Gastroesophageal sphincter (tissue), 4 donors: ENCODE measurements around the gene SFSWAP. TPM values are rescaled to one million over a fixed set of nuclear protein-coding genes. Genes with fewer than 3 reads are reported as not detected.

ENCODE experiments used
- ATAC-seq: fragments of 150-250 bp; one replicate; pipeline ENCODE4 v1.9.1; 2016; ENCODE audit warnings: mild to moderate bottlenecking, moderate library complexity
- H3K27ac ChIP-seq, 4 donors: fragments of 200-600 bp; sonication (generic) in 3 of 4; 1 replicate in 3 of 4; 2 replicates in 1 of 4; pipeline ENCODE4 v1.5.1; 2016 to 2019
- H3K27me3 ChIP-seq: fragments of 200-600 bp; sonication (generic); one replicate; pipeline ENCODE4 v1.5.1; 2019
- H3K36me3 ChIP-seq, 2 donors: fragments of 200-600 bp; sonication (generic); one replicate each; pipeline ENCODE4 v1.5.1; 2019; ENCODE audit warnings: control low read depth in 1 of 2
- H3K4me1 ChIP-seq, 3 donors: fragments of 200-600 bp; sonication (generic); 1 replicate in 2 of 3; 2 replicates in 1 of 3; pipeline ENCODE4 v1.5.1; 2016 to 2019; ENCODE audit warnings: control low read depth in 2 of 3
- H3K4me3 ChIP-seq, 2 donors: fragments of 200-600 bp; sonication (generic); one replicate each; pipeline ENCODE4 v1.5.1; 2019; ENCODE audit warnings: mild to moderate bottlenecking in 1 of 2, moderate library complexity in 1 of 2
- H3K9me3 ChIP-seq, 3 donors: fragments of 200-600 bp; sonication (generic); one replicate each; pipeline ENCODE4 v1.5.1; 2017 to 2019; ENCODE audit warnings: control low read depth in 2 of 3
- EP300 ChIP-seq: sonication (generic); formaldehyde crosslinking; IDR thresholded peaks from one replicate; pipeline ENCODE4 v1.6.1; 2017; ENCODE audit warnings: antibody characterized with exemption, mild to moderate bottlenecking
- POLR2A ChIP-seq, 2 donors: fragments of 450-650 bp; IDR thresholded peaks; one replicate each; pipeline ENCODE4 v1.6.1; 2017; ENCODE audit warnings: antibody characterized with exemption in 2 of 2, mild to moderate bottlenecking in 2 of 2, moderate library complexity in 1 of 2
- POLR2AphosphoS5 ChIP-seq: sonication (generic); formaldehyde crosslinking; IDR thresholded peaks from one replicate; pipeline ENCODE4 v1.6.1; 2017; ENCODE audit warnings: antibody characterized with exemption
- WGBS, 2 donors: methylation state at CpG; one replicate each; pipeline ENCODE4 v1.1.5; 2018; ENCODE audit warnings: low coverage in 1 of 2; 5-methylcytosine and 5-hydroxymethylcytosine counted together
- total RNA-seq, 4 donors: library from RNA; depleted of rRNA; stranded (reverse); fragments of >200 nt; gene quantifications; one replicate each; pipeline ENCODE4 v1.1.0, GENCODE V29; 2016
- TF ChIP-seq, protein P1 (sequence below), 4 experiments: fragments of 200-600 bp in 2 of 4; fragments of 450-650 bp in 2 of 4; sonication (generic) in 1 of 4; IDR thresholded peaks; one replicate each; pipeline ENCODE4 v1.5.1; 2017 to 2019; ENCODE audit warnings: antibody characterized with exemption in 4 of 4, mild to moderate bottlenecking in 2 of 4, moderate library complexity in 2 of 4

The SFSWAP gene
- total RNA-seq, 4 donors from 2014 or later, result 22.4 to 50.4 (median 32.5) TPM

- TF ChIP-seq, protein P1, sequence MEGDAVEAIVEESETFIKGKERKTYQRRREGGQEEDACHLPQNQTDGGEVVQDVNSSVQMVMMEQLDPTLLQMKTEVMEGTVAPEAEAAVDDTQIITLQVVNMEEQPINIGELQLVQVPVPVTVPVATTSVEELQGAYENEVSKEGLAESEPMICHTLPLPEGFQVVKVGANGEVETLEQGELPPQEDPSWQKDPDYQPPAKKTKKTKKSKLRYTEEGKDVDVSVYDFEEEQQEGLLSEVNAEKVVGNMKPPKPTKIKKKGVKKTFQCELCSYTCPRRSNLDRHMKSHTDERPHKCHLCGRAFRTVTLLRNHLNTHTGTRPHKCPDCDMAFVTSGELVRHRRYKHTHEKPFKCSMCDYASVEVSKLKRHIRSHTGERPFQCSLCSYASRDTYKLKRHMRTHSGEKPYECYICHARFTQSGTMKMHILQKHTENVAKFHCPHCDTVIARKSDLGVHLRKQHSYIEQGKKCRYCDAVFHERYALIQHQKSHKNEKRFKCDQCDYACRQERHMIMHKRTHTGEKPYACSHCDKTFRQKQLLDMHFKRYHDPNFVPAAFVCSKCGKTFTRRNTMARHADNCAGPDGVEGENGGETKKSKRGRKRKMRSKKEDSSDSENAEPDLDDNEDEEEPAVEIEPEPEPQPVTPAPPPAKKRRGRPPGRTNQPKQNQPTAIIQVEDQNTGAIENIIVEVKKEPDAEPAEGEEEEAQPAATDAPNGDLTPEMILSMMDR (IDR thresholded peaks at IDR 0.05), result no peak
- TF ChIP-seq POLR2A (IDR thresholded peaks at IDR 0.05) (no peak), POLR2AphosphoS5 (no peak), EP300 (no peak)
- Histone ChIP-seq H3K4me1 (peaks cover 0 to 48% (median 23%) of the 10 kb centered on the region in 3 donors), H3K27ac (no peak overlapping the region), H3K27me3 (peaks cover 90% of the 10 kb centered on the region), H3K4me3 (no peak overlapping the region), H3K36me3 (no peaks in the 10 kb centered on the region), H3K9me3 (no peaks in the 10 kb centered on the region)
- no peak for ATAC-seq
- WGBS, 2 donors, result 58 to 80% methylated on average over 3 to 8 of the region's 23 CpGs
Observed at GRCh38 chr12:131833288-131833895, 122.5 kb downstream of the SFSWAP start.

DNA sequence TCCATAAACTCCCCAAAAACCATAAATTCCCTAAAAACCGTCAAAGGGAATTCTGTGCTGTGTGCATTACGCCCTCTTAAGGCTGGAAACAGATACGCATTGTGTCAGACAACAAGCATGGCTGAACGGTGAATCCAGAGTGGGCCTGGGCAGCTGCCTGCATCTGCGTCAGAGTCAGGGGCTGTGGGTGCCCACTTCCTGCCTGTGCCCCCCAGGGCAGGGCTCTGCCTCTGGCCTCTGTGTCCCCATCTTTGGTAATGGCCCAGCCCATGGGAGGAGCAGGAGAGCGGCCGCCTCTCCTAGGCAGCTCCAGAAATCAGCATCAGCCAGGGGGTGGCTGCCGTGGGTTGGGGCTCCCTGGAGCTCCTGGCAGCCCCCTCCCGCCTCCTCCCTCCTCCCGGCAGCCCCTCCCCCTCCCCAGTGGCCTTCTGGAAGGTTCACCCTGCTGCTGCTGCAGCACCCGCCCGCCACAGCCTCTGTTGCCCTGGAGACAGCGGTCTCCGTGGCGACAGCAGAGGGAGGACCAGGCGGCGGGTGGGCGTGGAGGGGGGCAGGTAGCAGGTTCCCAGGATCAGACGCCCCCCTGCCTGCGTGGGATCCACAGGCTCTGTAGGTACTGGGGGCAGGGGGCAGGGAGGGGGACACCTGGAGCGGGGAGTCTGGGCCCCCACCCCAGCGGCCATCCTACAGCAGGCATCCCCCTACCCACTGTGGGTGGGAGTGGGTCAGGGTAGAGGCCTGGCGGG is 123.2 kb downstream of the SFSWAP start:
- peaks cover 90% of the 10 kb centered on the region for H3K27me3 ChIP-seq
- no peaks in the 10 kb centered on the region for H3K36me3 ChIP-seq
- peaks cover 0 to 41% (median 20%) of the 10 kb centered on the region in 3 donors for H3K4me1 ChIP-seq
- TF ChIP-seq POLR2A (IDR thresholded peaks at IDR 0.05), result no peak
- TF ChIP-seq, protein P1 (IDR thresholded peaks at IDR 0.05), result peak in 1 of 4 experiments; percentile 13
- no peak overlapping the region for H3K4me3 ChIP-seq
- no peaks in the 10 kb centered on the region for H3K9me3 ChIP-seq
- 60% methylated on average over 1 of the region's 23 CpGs; no CpG with 5 or more reads in 1 of the 2 donors for WGBS, 2 donors
- H3K27ac ChIP-seq, result no peak overlapping the region
- ATAC-seq, result no peak

DNA sequence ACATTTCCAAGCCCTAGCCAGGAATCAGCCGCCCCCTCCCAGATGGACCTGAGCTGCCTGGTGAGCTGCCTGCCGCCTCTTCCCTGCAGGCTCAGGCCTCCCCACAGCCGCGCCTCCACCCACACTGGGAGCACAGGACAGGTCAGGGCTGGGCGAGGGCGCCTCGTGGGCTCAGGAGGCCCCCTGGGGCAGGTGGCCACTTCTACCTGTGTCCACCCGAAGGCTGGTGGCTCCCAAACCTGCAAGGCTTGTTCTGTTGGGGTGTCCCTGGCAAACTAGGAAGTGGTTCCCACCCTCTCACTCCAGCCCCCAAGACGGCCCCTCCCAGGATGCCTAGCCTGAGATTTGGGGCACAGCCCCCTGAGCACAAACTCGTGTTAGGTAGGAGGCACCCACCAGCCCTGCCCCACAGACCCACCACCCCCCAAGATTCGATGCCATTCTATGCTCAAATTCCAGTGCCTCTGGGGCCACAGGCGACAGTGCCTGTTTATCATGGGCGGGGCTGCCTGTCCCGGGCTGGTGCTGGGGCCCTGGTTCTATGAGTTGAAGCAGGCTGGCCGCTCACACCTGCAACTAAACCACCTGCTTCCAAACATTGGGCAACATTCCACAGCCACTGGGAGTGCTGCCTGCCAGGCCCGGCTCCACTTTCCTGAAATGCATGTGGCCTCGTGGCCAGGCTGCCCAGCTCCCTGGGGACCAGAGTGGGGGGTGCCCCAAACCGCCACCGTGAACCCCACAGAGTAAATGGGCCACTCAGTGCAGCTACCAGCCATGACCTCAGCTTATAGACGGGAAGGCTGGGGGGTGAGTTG is 124.1 kb downstream of the SFSWAP start:
- Histone ChIP-seq H3K4me3 (no peak overlapping the region), H3K9me3 (no peaks in the 10 kb centered on the region), H3K27me3 (peaks cover 84% of the 10 kb centered on the region), H3K36me3 (no peaks in the 10 kb centered on the region), H3K27ac (no peak overlapping the region), H3K4me1 (peaks cover 0 to 32% (median 11%) of the 10 kb centered on the region in 3 donors)
- WGBS, 2 donors, result 40% methylated on average over 2 of the region's 20 CpGs; no CpG with 5 or more reads in 1 of the 2 donors
- TF ChIP-seq, protein P1 (IDR thresholded peaks at IDR 0.05), result no peak
- TF ChIP-seq EP300 (no peak), POLR2AphosphoS5 (no peak), POLR2A (IDR thresholded peaks at IDR 0.05) (no peak)
- no peak for ATAC-seq

GRCh38 chr12:131835616-131836171 is 124.8 kb downstream of the SFSWAP start:
- Histone ChIP-seq H3K9me3 (no peaks in the 10 kb centered on the region), H3K27ac (no peak overlapping the region), H3K27me3 (peaks cover 77% of the 10 kb centered on the region), H3K36me3 (no peaks in the 10 kb centered on the region), H3K4me1 (peaks cover 0 to 25% (median 8%) of the 10 kb centered on the region in 3 donors), H3K4me3 (no peak overlapping the region)
- WGBS, 2 donors, result 58% methylated on average over 3 of the region's 7 CpGs; no CpG with 5 or more reads in 1 of the 2 donors
- ATAC-seq, result no peak
- TF ChIP-seq EP300 (no peak), POLR2A (IDR thresholded peaks at IDR 0.05) (no peak), POLR2AphosphoS5 (no peak)
- TF ChIP-seq, protein P1 (IDR thresholded peaks at IDR 0.05), result no peak
